H1 (cell line): ENCODE measurements around the gene PSMD3. TPM values are rescaled to one million over a fixed set of nuclear protein-coding genes. Genes with fewer than 3 reads are reported as not detected.

Experiments
- CTCF ChIA-PET: fragments of 300-600 bp; sonication (Branson Sonifier 250); formaldehyde crosslinking; loops from one replicate; lab custom pipeline; 2021; ENCODE audit not compliant: partially characterized antibody; lab: Charles Lee
- POLR2A ChIA-PET: fragments of 300-600 bp; sonication (Branson Sonifier 250); formaldehyde crosslinking; loops from one replicate; lab custom pipeline; 2021; ENCODE audit warnings: inconsistent platforms; ENCODE audit not compliant: partially characterized antibody; lab: Charles Lee
- DNase-seq, 2 experiments: peaks; one replicate each; pipeline versions ENCODE4 v3.0.0 to v3.0.0-alpha.2; 2010 to 2022; ENCODE audit warnings: low spot score in 2 of 2, low read depth in 1 of 2, mixed read lengths in 1 of 2
- FAIRE-seq: peaks from 2 replicates; lab custom pipeline; 2011; peaks lifted over from hg19 to GRCh38; lab: Jason Lieb, UNC
- H2AFZ ChIP-seq: 2 replicates; pipeline ENCODE4 v1.8.1; 2012; ENCODE audit warnings: low read length, inconsistent platforms
- H2AK5ac ChIP-seq: 2 replicates; pipeline ENCODE4 v1.6.1; 2013; ENCODE audit warnings: low read depth, low read length
- H2BK120ac ChIP-seq: replicated peaks from 2 replicates; pipeline ENCODE3; 2013; ENCODE audit warnings: low read depth, low read length, inconsistent platforms
- H2BK12ac ChIP-seq: 2 replicates; pipeline ENCODE4 v1.6.1; 2013; ENCODE audit warnings: low read depth, low read length
- H2BK15ac ChIP-seq: 2 replicates; pipeline ENCODE4 v1.6.1; 2013; ENCODE audit warnings: low read length
- H2BK20ac ChIP-seq: 2 replicates; pipeline ENCODE4 v1.6.1; 2013; ENCODE audit warnings: low read length
- H2BK5ac ChIP-seq: 2 replicates; pipeline ENCODE4 v1.6.1; 2013; ENCODE audit warnings: low read depth, low read length
- H3K14ac ChIP-seq: 2 replicates; pipeline ENCODE4 v1.6.1; 2013; ENCODE audit warnings: inconsistent platforms; ENCODE audit not compliant: insufficient read length
- H3K18ac ChIP-seq: 2 replicates; pipeline ENCODE4 v1.6.1; 2013; ENCODE audit warnings: low read length; ENCODE audit errors: extremely low read depth
- H3K23ac ChIP-seq: 2 replicates; pipeline ENCODE4 v1.6.1; 2013; ENCODE audit warnings: inconsistent platforms; ENCODE audit not compliant: insufficient read length
- H3K23me2 ChIP-seq: 2 replicates; pipeline ENCODE4 v1.6.1; 2013; ENCODE audit warnings: low read depth, low read length
- H3K27ac ChIP-seq: 2 replicates; pipeline ENCODE4 v1.6.1; 2011; ENCODE audit warnings: low read depth, low read length, inconsistent platforms
- H3K27me3 ChIP-seq, 4 experiments: replicated peaks in 1 of 4; 1 replicate in 1 of 4; 2 replicates in 3 of 4; pipeline versions ENCODE4 v1.6.1 to v1.8.1; 2011 to 2013; ENCODE audit warnings: low read length in 3 of 4, mild to moderate bottlenecking in 3 of 4, inconsistent platforms in 2 of 4, mixed read lengths in 2 of 4, moderate library complexity in 1 of 4; ENCODE audit not compliant: control insufficient read depth in 3 of 4, insufficient read depth in 3 of 4; ENCODE audit errors: extremely low read depth in 1 of 4
- H3K36me3 ChIP-seq, 4 experiments: 2 replicates each; pipeline versions ENCODE4 v1.6.1 to v1.8.1; 2011 to 2013; ENCODE audit warnings: mild to moderate bottlenecking in 4 of 4, low read length in 3 of 4, moderate library complexity in 2 of 4, control low read depth in 1 of 4, inconsistent platforms in 1 of 4; ENCODE audit not compliant: insufficient read depth in 4 of 4, control insufficient read depth in 2 of 4
- H3K4ac ChIP-seq: replicated peaks from 2 replicates; pipeline ENCODE3; 2013; ENCODE audit warnings: low read length, low read depth, mixed read lengths, inconsistent platforms; ENCODE audit not compliant: insufficient read length
- H3K4me1 ChIP-seq, 4 experiments: replicated peaks in 1 of 4; 1 replicate in 1 of 4; 2 replicates in 3 of 4; pipeline versions ENCODE4 v1.6.1 to v1.8.1; 2011 to 2013; ENCODE audit warnings: low read length in 3 of 4, inconsistent platforms in 2 of 4, mixed read lengths in 1 of 4; ENCODE audit not compliant: insufficient read depth in 4 of 4, control insufficient read depth in 3 of 4
- H3K4me2 ChIP-seq, 2 experiments: 2 replicates each; pipeline versions ENCODE4 v1.6.1 to v1.8.1; 2011 to 2013; ENCODE audit warnings: low read depth in 2 of 2, low read length in 2 of 2, control low read depth in 1 of 2, inconsistent platforms in 1 of 2, mild to moderate bottlenecking in 1 of 2; ENCODE audit not compliant: insufficient read depth in 1 of 2
- H3K4me3 ChIP-seq, 4 experiments: fragments of 200-600, 300-600 bp in 1 of 4; sonication (generic), shearing (Covaris generic), sonication (Bioruptor Twin) in 1 of 4; 2 replicates each; pipeline versions ENCODE4 v1.5.1 to v1.8.1; 2011 to 2016; ENCODE audit warnings: low read length in 4 of 4, low read depth in 3 of 4, control low read depth in 2 of 4, inconsistent platforms in 2 of 4, mild to moderate bottlenecking in 2 of 4, mixed read lengths in 1 of 4, moderate library complexity in 1 of 4; ENCODE audit not compliant: insufficient read depth in 2 of 4; ENCODE audit errors: extremely low read depth in 1 of 4
- H3K56ac ChIP-seq: replicated peaks from 2 replicates; pipeline ENCODE3; 2013; ENCODE audit warnings: low read depth, mild to moderate bottlenecking, mixed read lengths, low read length, inconsistent platforms; ENCODE audit not compliant: insufficient read length
- H3K79me1 ChIP-seq: 2 replicates; pipeline ENCODE4 v1.6.1; 2013; ENCODE audit warnings: low read depth, low read length, control low read depth
- H3K79me2 ChIP-seq, 2 experiments: 2 replicates each; pipeline versions ENCODE4 v1.6.1 to v1.8.1; 2012 to 2013; ENCODE audit warnings: low read length in 2 of 2, mild to moderate bottlenecking in 2 of 2, inconsistent platforms in 1 of 2; ENCODE audit not compliant: insufficient read depth in 2 of 2, control insufficient read depth in 1 of 2
- H3K9ac ChIP-seq, 4 experiments: replicated peaks in 1 of 4; 1 replicate in 1 of 4; 2 replicates in 3 of 4; pipeline versions ENCODE4 v1.6.1 to v1.8.1; 2011 to 2013; ENCODE audit warnings: low read depth in 3 of 4, low read length in 3 of 4, control low read depth in 2 of 4, mild to moderate bottlenecking in 2 of 4, moderate library complexity in 2 of 4, inconsistent platforms in 1 of 4; ENCODE audit errors: extremely low read depth in 1 of 4
- H3K9me3 ChIP-seq, 2 experiments: 2 replicates each; pipeline versions ENCODE4 v1.6.1 to v1.8.1; 2012 to 2013; ENCODE audit warnings: mild to moderate bottlenecking in 2 of 2, moderate library complexity in 2 of 2, control low read depth in 1 of 2, inconsistent platforms in 1 of 2, low read depth in 1 of 2, low read length in 1 of 2, mixed read lengths in 1 of 2; ENCODE audit not compliant: insufficient read depth in 2 of 2
- H4K20me1 ChIP-seq, 2 experiments: replicated peaks in 1 of 2; 2 replicates each; pipeline versions ENCODE3 to v1.8.1; 2011 to 2013; ENCODE audit warnings: inconsistent platforms in 2 of 2, low read length in 2 of 2, mild to moderate bottlenecking in 1 of 2; ENCODE audit not compliant: insufficient read depth in 2 of 2, control insufficient read depth in 1 of 2
- H4K5ac ChIP-seq: 2 replicates; pipeline ENCODE4 v1.6.1; 2013; ENCODE audit warnings: low read length, low read depth, mixed read lengths, inconsistent platforms; ENCODE audit not compliant: insufficient read length
- H4K8ac ChIP-seq: 2 replicates; pipeline ENCODE4 v1.8.0; 2013; ENCODE audit warnings: mild to moderate bottlenecking, moderate library complexity, low read length, inconsistent platforms; ENCODE audit not compliant: insufficient read depth; ENCODE audit errors: extremely low read depth
- H4K91ac ChIP-seq: replicated peaks from 2 replicates; pipeline ENCODE3; 2013; ENCODE audit warnings: low read length, mixed read lengths, inconsistent platforms; ENCODE audit not compliant: insufficient read length
- ATF3 ChIP-seq: IDR thresholded peaks from 2 replicates; pipeline ENCODE4 v1.6.1; 2011; ENCODE audit warnings: low read depth, mild to moderate bottlenecking, low read length; ENCODE audit not compliant: insufficient read depth
- CBX8 ChIP-seq: fragments of 300-800, 300-1000 bp; sonication (generic); IDR thresholded peaks from 2 replicates; pipeline ENCODE4 v1.7.1; 2016; ENCODE audit warnings: low read depth, low read length, borderline replicate concordance
- MAX ChIP-seq: IDR thresholded peaks from 2 replicates; pipeline ENCODE4 v1.6.1; 2012; ENCODE audit warnings: inconsistent platforms
- RAD21 ChIP-seq, 2 experiments: IDR thresholded peaks in 1 of 2; conservative IDR thresholded peaks in 1 of 2; 2 replicates each; pipeline ENCODE4 v1.6.1; 2011; ENCODE audit warnings: low read depth in 2 of 2, low read length in 2 of 2, improper control_type of control experiment in 1 of 2, inconsistent platforms in 1 of 2, mild to moderate bottlenecking in 1 of 2, moderate library complexity in 1 of 2
- RBBP5 ChIP-seq: IDR thresholded peaks from 2 replicates; pipeline ENCODE4 v1.7.1; 2012; ENCODE audit warnings: low read depth, mild to moderate bottlenecking, inconsistent platforms, low read length, moderate library complexity, borderline replicate concordance
- SIX5 ChIP-seq: IDR thresholded peaks from 2 replicates; pipeline ENCODE4 v1.6.1; 2011; ENCODE audit warnings: mild to moderate bottlenecking, low read depth, low read length
- SP4 ChIP-seq: IDR thresholded peaks from 2 replicates; pipeline ENCODE4 v1.6.1; 2012; ENCODE audit warnings: low read length, inconsistent platforms
- TBP ChIP-seq: IDR thresholded peaks from 2 replicates; pipeline ENCODE4 v1.6.1; 2011; ENCODE audit warnings: low read depth, low read length, improper control_type of control experiment
- TEAD4 ChIP-seq: IDR thresholded peaks from 2 replicates; pipeline ENCODE4 v1.6.1; 2012; ENCODE audit warnings: low read depth, low read length, inconsistent platforms, mixed read lengths
- USF2 ChIP-seq: IDR thresholded peaks from 2 replicates; pipeline ENCODE4 v1.6.1; 2011; ENCODE audit warnings: low read length, improper control_type of control experiment
- YY1 ChIP-seq: IDR thresholded peaks from 2 replicates; pipeline ENCODE4 v1.6.1; 2011; ENCODE audit warnings: low read depth, mild to moderate bottlenecking, low read length
- WGBS, 2 experiments: shearing (Covaris generic) in 1 of 2; methylation state at CpG; one replicate each; pipeline versions ENCODE4 v1.1.6 to v1.1.7; 2013 to 2015; ENCODE audit warnings: low lambda C conversion rate in 2 of 2, mixed read lengths in 2 of 2, inconsistent platforms in 1 of 2, low coverage in 1 of 2, missing lambda C conversion rate in 1 of 2; ENCODE audit not compliant: insufficient replicate concordance in 2 of 2, insufficient coverage in 1 of 2, insufficient read length in 1 of 2; ENCODE audit errors: extremely low coverage in 1 of 2, missing lambda C conversion rate in 1 of 2; 5-methylcytosine and 5-hydroxymethylcytosine counted together
- polyA plus RNA-seq, 7 experiments: library from polyadenylated mRNA; depleted of rRNA in 3 of 7; stranded (reverse) in 5 of 7; unstranded in 2 of 7; fragments of >200 nt in 5 of 7; fragments of 200-250 nt in 2 of 7; gene quantifications; 1 replicate in 5 of 7; 2 replicates in 1 of 7; 4 replicates in 1 of 7; pipeline versions ENCODE4 v1.2.1 to v1.2.3, GENCODE V29; 2011 to 2013; ENCODE audit warnings: missing spikeins in 2 of 7, mixed read lengths in 2 of 7
- total RNA-seq: library from RNA; stranded (reverse); fragmentation: NEBNext Ultra II Directional; extraction: Animal tissue kit (Norgen Biotek cat#: 25700); gene quantifications from 2 replicates; pipeline ENCODE4 v1.2.1, GENCODE V29; 2021

The PSMD3 gene
- total and polyA plus RNA-seq, 2 of the 8 experiments (the other 6 are each of a cell fraction or from before 2014, with no cell fraction given) = 151 to 198 TPM

- Histone ChIP-seq H3K23ac (no peak overlapping the region), H2BK5ac (no peak overlapping the region), H2AFZ (no peak overlapping the region), H3K79me2 (no peaks in the 10 kb centered on the region), H3K27me3 (no peaks in the 10 kb centered on the region; a peak in 1 of 7 replicates), H3K23me2 (no peaks in the 10 kb centered on the region; the same call in 1 of the 2 replicates), H3K56ac (no peak overlapping the region), H4K20me1 (no peaks in the 10 kb centered on the region), H3K4ac (no peak overlapping the region), H2AK5ac (no peak overlapping the region), H3K36me3 (no peaks in the 10 kb centered on the region), H3K14ac (no peak overlapping the region), H2BK120ac (no peak overlapping the region), H3K9me3 (no peaks in the 10 kb centered on the region), H3K79me1 (no peaks in the 10 kb centered on the region), H2BK15ac (no peak overlapping the region), H3K4me3 (no peak overlapping the region), H4K8ac (no peak overlapping the region), H3K4me1 (peaks cover 0 to 3% (median 1%) of the 10 kb centered on the region in 4 experiments; a peak in 2 of 7 replicates), H2BK12ac (no peak overlapping the region), H4K5ac (no peak overlapping the region), H3K27ac (no peak overlapping the region), H2BK20ac (no peak overlapping the region), H3K18ac (no peak overlapping the region), H3K9ac (no peak overlapping the region), H4K91ac (no peak overlapping the region), H3K4me2 (no peak overlapping the region)
- DNase-seq = no peak
- no peak for TF ChIP-seq RAD21 (IDR thresholded peaks at IDR 0.05 in 1 of 2, conservative IDR thresholded peaks at IDR 0.05 in 1 of 2; ENCODE audit: low read depth in 2 of 2, low read length in 2 of 2)
- TF ChIP-seq USF2 = no peak
- TF ChIP-seq RBBP5 = no peak
- no peak for TF ChIP-seq YY1
- TF ChIP-seq TBP = no peak
- no peak for TF ChIP-seq SP4
- TF ChIP-seq CBX8 = no peak
- TF ChIP-seq MAX = no peak
- no peak for TF ChIP-seq SIX5
- TF ChIP-seq TEAD4 = no peak
- TF ChIP-seq ATF3 = no peak
- FAIRE-seq = no peak
- ChIA-PET CTCF (interaction anchor here (0.7 to 1.2 kb wide), 2 partner anchors 9 to 310 kb away, joined by 3 read pairs; no protein-coding TSS in a partner anchor), POLR2A (interaction anchor here (1.4 to 1.8 kb wide), 2 partner anchors 10 to 12 kb away, joined by 3 read pairs; no protein-coding TSS in a partner anchor)
- WGBS, 2 experiments = 85% methylated on average over 6 of the region's 6 CpGs; no CpG with 5 or more reads in 1 of the 2 experiments
Observed at GRCh38 chr17:39963829-39964228, 16.8 kb upstream of the PSMD3 start.
